ENCODE measurements around the gene PBX3.

- TF ChIP-seq FOXK2 (IDR thresholded peaks at IDR 0.05): no peak
- no peak for TF ChIP-seq FOXM1 (IDR thresholded peaks at IDR 0.05; ENCODE audit: borderline replicate concordance)
- no peak for TF ChIP-seq NFRKB (IDR thresholded peaks at IDR 0.05)
- TF ChIP-seq ZNF384 (IDR thresholded peaks at IDR 0.05): no peak
Measured at GRCh38 chr9:125822902-125823301, 75.7 kb downstream of the PBX3 start.
